ENCODE data around the gene KNTC1.
"Not testable (repeated sequence)": the region's sequence is repeated elsewhere in the genome, so short reads cannot be mapped to it uniquely, and the experiment has no call there.

Gene KNTC1

DNA sequence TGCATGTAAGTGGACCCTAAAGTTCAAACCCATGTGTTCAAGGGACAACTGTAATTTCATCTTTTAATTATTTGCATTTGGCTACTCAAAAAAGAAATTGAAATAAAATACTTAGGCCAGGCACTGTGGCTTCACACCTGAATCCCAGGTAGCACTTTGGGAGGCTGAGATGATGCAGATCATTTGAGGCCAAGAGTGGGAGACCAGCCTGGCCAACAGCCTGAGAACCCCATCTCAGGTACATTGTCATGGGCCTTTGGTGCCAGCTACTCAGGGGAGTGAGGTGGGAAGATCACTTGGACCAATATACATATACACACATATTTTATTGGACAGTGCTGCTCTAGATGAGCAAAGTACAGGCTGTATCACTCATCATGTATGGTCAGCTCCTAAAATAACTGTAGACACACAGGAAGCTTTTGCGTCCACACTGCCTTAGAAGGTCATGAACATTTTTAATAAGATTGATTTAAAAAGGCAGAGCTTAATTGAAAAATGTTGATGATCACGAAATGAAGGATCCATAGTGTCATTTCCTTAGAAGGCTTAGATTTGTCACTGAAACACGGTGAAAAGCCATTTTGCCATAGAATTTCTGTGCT is 23.8 kb upstream of the KNTC1 start:
- DNase-seq (ENCODE audit: low read depth), result no peak
- no peak overlapping the region for H3K4me3 ChIP-seq (ENCODE audit: low read length)
- TF ChIP-seq, protein P1, sequence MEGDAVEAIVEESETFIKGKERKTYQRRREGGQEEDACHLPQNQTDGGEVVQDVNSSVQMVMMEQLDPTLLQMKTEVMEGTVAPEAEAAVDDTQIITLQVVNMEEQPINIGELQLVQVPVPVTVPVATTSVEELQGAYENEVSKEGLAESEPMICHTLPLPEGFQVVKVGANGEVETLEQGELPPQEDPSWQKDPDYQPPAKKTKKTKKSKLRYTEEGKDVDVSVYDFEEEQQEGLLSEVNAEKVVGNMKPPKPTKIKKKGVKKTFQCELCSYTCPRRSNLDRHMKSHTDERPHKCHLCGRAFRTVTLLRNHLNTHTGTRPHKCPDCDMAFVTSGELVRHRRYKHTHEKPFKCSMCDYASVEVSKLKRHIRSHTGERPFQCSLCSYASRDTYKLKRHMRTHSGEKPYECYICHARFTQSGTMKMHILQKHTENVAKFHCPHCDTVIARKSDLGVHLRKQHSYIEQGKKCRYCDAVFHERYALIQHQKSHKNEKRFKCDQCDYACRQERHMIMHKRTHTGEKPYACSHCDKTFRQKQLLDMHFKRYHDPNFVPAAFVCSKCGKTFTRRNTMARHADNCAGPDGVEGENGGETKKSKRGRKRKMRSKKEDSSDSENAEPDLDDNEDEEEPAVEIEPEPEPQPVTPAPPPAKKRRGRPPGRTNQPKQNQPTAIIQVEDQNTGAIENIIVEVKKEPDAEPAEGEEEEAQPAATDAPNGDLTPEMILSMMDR (conservative IDR thresholded peaks at IDR 0.05; ENCODE audit: low read depth, low read length), result no peak

DNA sequence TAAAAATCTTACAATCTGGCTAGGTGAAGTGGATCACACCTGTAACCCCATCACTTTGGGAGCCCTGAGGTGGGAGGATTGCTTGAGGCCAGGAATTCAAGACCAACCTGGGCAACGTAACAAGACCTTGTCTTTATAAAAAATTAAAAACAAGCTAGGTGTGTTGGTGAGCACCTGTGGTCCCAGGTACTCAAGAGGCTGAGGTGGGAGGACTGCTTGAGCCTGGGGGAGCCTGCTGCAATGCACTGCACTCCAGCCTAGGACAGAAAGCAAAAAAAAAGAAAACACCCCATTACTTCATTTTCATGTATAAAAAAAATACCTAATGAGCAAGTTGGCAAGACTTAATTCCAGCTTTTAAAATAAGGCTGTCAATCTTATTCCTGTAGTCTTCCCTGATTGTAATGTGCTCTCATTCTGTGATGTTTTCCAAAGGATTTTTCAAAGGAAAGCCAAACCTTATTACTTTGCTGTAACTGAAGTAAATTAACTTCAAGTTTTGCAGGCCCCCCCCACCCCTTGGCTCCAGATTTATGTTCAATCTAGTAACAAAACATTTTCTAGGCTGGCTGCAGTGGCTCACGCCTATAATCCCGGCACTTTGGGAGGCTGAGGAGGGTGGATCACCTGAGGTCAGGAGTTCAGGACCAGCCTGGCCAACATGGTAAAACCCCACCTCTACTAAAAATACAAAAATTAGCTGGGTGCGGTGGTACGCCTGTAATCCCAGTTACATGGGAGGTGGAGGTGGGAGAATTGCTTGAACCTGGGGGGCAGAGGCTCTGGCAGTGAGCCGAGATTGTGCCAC is 23.1 kb upstream of the KNTC1 start:
- no peak for DNase-seq (ENCODE audit: low read depth)
- H3K4me3 ChIP-seq (ENCODE audit: low read length), result no peak overlapping the region
- TF ChIP-seq, protein P1 (conservative IDR thresholded peaks at IDR 0.05; ENCODE audit: low read depth, low read length), result no peak

DNA sequence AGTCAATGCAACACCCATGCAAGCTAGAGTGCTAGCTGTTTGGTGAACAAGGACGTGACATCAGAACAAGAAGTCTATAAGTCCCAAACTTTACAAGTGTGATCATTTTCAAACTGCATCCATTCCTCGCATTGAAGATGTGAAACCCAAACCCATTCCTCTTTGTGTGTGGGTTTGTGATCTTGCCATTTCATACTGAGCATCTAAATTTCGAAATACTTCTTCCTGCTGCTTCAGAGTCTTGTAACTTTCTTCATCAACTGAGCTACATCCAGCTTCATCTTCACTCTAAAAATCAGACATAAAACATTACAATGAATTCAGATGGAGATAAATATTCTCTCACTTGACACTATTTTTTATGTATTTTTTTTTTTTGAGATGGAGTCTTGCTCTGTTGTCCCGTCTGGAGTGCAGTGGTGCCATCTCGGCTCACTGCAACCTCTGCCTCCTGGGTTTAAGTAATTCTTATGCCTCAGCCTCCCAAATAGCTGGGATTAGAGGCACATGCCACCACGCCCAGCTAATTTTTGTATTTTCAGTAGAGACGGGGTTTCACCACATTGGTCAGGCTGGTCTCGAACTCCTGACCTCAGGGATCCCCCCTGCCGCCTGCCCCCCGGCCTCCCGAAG is 21.5 kb upstream of the KNTC1 start:
- no peak overlapping the region for H3K4me3 ChIP-seq (ENCODE audit: low read length)
- no peak for DNase-seq (ENCODE audit: low read depth)
- TF ChIP-seq, protein P1 (conservative IDR thresholded peaks at IDR 0.05; ENCODE audit: low read depth, low read length), result no peak

DNA sequence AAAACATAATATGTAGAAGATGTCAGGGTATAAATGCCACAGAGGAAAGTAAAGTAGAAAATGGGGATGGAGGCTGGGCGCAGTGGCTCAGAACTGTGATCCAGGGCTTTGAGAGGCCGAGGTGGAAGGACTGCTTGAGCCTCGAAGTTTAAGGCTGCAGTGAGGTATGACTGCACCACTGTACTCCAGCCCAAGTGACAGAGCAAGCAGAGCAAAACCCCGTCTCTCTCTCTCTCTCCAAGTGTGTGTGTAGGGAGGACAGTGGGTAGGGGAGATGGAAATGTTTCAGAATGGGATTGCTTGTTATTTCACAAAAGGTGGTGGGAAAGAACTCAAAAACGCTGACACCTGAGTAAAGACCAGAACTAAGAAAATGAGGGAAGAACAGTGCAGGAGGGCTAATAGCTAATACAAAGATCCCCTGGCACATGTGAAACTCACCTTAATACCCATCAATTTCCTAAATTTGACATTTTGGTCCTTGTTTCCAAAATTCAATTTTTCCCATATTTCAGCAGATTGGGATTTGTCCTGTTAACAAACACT is 20.6 kb upstream of the KNTC1 start:
- no peak for DNase-seq (ENCODE audit: low read depth)
- H3K4me3 ChIP-seq (ENCODE audit: low read length), result no peak overlapping the region

DNA sequence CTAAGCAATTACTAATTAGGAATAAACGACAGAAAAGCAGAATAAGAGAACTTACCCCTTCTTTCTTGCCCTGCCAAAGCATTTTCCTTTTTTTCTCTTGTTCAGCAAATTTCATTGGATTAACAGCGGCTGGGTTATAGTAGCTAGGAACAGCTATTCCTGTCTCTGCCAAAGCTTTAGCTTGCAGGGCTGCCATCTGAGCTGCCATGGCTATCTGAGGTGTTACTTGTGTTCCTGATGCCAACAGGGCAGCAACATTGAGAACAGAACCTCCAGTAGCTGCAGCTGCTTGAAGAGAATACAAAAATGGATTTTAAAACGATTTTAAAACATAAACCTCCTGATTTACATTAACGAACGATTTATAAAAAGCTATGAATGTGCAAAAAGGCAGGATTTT is 18.9 kb upstream of the KNTC1 start:
- H3K4me3 ChIP-seq (ENCODE audit: low read length), result no peak overlapping the region
- TF ChIP-seq, protein P1 (conservative IDR thresholded peaks at IDR 0.05; ENCODE audit: low read depth, low read length), result no peak
- no peak for DNase-seq (ENCODE audit: low read depth)

More for the DNA sequence above, 20.6 kb upstream of the KNTC1 start:
- TF ChIP-seq, protein P1 (conservative IDR thresholded peaks at IDR 0.05; ENCODE audit: low read depth, low read length), result no peak

DNA sequence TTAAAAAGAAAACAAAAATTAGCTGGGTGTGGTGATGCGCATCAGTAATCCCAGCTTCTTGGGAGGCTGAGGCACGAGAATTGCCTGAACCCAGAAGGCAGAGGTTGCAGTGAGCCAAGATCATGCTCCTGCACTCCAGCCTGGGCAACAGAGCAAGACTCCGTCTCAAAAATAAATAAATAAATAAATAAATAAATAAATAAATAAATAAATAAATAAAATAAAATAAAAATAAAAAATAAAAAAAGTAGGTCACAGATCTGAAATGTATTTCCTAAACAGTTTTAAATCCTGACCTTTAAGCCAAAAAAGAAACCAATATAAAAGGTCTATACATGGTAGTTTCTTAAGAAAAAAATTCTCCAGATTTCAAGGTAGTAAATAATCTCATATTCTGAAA is 14.0 kb upstream of the KNTC1 start:
- not testable (repeated sequence) for DNase-seq (ENCODE audit: low read depth); H3K4me3 ChIP-seq (ENCODE audit: low read length)

DNA sequence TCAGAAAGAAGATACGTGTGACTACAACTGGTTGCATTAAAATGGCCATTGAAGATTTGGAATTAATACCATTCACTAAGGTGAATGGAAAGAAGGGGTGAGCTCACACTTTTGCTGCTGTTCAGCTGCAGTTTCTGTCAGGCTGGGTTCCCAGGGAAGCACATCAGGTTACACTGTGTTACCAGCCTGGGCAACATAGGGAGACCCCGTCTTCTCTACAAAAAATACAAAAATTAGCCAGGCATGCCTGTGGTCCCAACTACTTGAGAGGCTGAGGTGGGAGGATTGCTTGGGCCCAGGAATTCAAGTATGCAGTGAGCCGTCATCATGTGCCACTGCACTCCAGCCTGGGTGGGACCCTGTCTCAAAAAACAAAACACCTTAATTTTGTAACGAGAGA is 13.4 kb upstream of the KNTC1 start:
- no peak overlapping the region for H3K4me3 ChIP-seq (ENCODE audit: low read length)
- DNase-seq (ENCODE audit: low read depth), result no peak

More for the DNA sequence above, 13.4 kb upstream of the KNTC1 start:
- TF ChIP-seq, protein P1 (conservative IDR thresholded peaks at IDR 0.05; ENCODE audit: low read depth, low read length), result no peak

Measured in retinal pigment epithelial cell (primary cell).